ENCODE measurements around the gene RFC2. TPM values are rescaled to one million over a fixed set of nuclear protein-coding genes. Genes with fewer than 3 reads are reported as not detected.
A peak's percentile ranks its signal among the peaks of the same experiment; 100 is the strongest.

The RFC2 gene
- 10 to 100 TPM in 3 of 4 donors, 1 to 10 TPM in 1; 8.2 to 15.2 (median 12.7) TPM for total RNA-seq

GRCh38 chr7:74254129-74254857, at the start of gene RFC2:
Gene RFC2, minus strand, starts transcription at chr7:74254399. Its CDS starts 16 bp downstream, at chr7:74254383.
- DNase-seq: peak; percentile 91 to 95
- peak; percentile 97 for ATAC-seq
- in situ Hi-C loops (cut with MboI; ENCODE audit: low sequenced_read_pairs in 4 of 4) (no loop called here), intact Hi-C loops (cut with DNase I; ENCODE audit: low total_unique reads) (loop anchor here (1.0 to 10.0 kb wide), 4 partner anchors 35 to 169 kb away; partner anchors contain the start of genes CLIP2 and LIMK1)
- H3K27me3 ChIP-seq: no peaks in the 10 kb centered on the region
- no peaks in the 10 kb centered on the region for H3K9me3 ChIP-seq
- peaks cover 0 to 20% of the 10 kb centered on the region in 2 donors for H3K36me3 ChIP-seq
- TF ChIP-seq CTCF (IDR thresholded peaks at IDR 0.05 in 4 of 5, conservative IDR thresholded peaks at IDR 0.05 in 1 of 5): peak; percentile 42 to 71 (median 46)
- TF ChIP-seq POLR2A (IDR thresholded peaks at IDR 0.05): peak; percentile 61 to 64
- peak within 1 kb of the TSS; percentile 84 to 91 (median 86) for H3K27ac ChIP-seq
- peak within 1 kb of the TSS; percentile 72 to 90 (median 84) for H3K4me3 ChIP-seq
- peaks cover 12 to 18% of the 10 kb centered on the region in 2 donors for H3K4me1 ChIP-seq

GRCh38 chr7:74302745-74303221, 48.6 kb upstream of the RFC2 start:
- H3K4me3 ChIP-seq: no peak overlapping the region
- H3K36me3 ChIP-seq: no peaks in the 10 kb centered on the region
- peaks cover 7 to 10% of the 10 kb centered on the region in 2 donors for H3K4me1 ChIP-seq
- no peak for ATAC-seq
- H3K9me3 ChIP-seq: no peaks in the 10 kb centered on the region
- peaks cover 0 to 8% (median 3%) of the 10 kb centered on the region in 3 donors for H3K27me3 ChIP-seq
- in situ Hi-C loops (cut with MboI; ENCODE audit: low sequenced_read_pairs in 4 of 4): no loop called here
- intact Hi-C loops (cut with DNase I; ENCODE audit: low total_unique reads): no loop called here
- no peak overlapping the region for H3K27ac ChIP-seq
- TF ChIP-seq CTCF (IDR thresholded peaks at IDR 0.05 in 4 of 5, conservative IDR thresholded peaks at IDR 0.05 in 1 of 5) (no peak), POLR2A (IDR thresholded peaks at IDR 0.05) (no peak)
- no peak for DNase-seq

- Histone ChIP-seq H3K27me3 (peaks cover 0 to 2% (median 0%) of the 10 kb centered on the region in 3 donors), H3K36me3 (no peaks in the 10 kb centered on the region), H3K27ac (no peak overlapping the region), H3K9me3 (no peaks in the 10 kb centered on the region), H3K4me3 (no peak overlapping the region), H3K4me1 (no peaks in the 10 kb centered on the region)
- in situ Hi-C loops (cut with MboI; ENCODE audit: low sequenced_read_pairs in 4 of 4) (no loop called here), intact Hi-C loops (cut with DNase I; ENCODE audit: low total_unique reads) (no loop called here)
- ATAC-seq: no peak
- TF ChIP-seq CTCF (IDR thresholded peaks at IDR 0.05 in 4 of 5, conservative IDR thresholded peaks at IDR 0.05 in 1 of 5) (no peak), POLR2A (IDR thresholded peaks at IDR 0.05) (no peak)
- DNase-seq: no peak
These were observed 46.7 kb upstream of the RFC2 start for GRCh38 chr7:74300926-74301325.

- Histone ChIP-seq H3K27ac (no peak overlapping the region), H3K4me1 (no peaks in the 10 kb centered on the region), H3K27me3 (no peaks in the 10 kb centered on the region), H3K4me3 (no peak overlapping the region), H3K36me3 (no peaks in the 10 kb centered on the region), H3K9me3 (no peaks in the 10 kb centered on the region)
- in situ Hi-C loops (cut with MboI; ENCODE audit: low sequenced_read_pairs in 4 of 4): no loop called here
- no peak for ATAC-seq
- intact Hi-C loops (cut with DNase I; ENCODE audit: low total_unique reads): loop anchor here (10.0 kb wide), 1 partner anchor 95 kb away; no protein-coding TSS in a partner anchor
- TF ChIP-seq POLR2A (IDR thresholded peaks at IDR 0.05): no peak
- no peak for TF ChIP-seq CTCF (IDR thresholded peaks at IDR 0.05 in 4 of 5, conservative IDR thresholded peaks at IDR 0.05 in 1 of 5)
- DNase-seq: no peak
These were observed 45.2 kb upstream of the RFC2 start for GRCh38 chr7:74299401-74299800.
